Vagina (tissue), 2 donors: ENCODE results near the gene NTM. TPM values are rescaled to one million over a fixed set of nuclear protein-coding genes. Genes with fewer than 3 reads are reported as not detected.

Source experiments
- DNase-seq, 2 donors: peaks; one replicate each; pipeline ENCODE4 v3.0.0-alpha.2; 2017; ENCODE audit errors: extremely low spot score in 2 of 2
- H3K27ac ChIP-seq: fragments of 200-600 bp; sonication (generic); one replicate; pipeline ENCODE4 v1.5.1; 2019
- H3K27me3 ChIP-seq: fragments of 200-600 bp; sonication (generic); one replicate; pipeline ENCODE4 v1.5.1; 2019
- H3K36me3 ChIP-seq, 2 donors: fragments of 200-600 bp; sonication (generic); one replicate each; pipeline ENCODE4 v1.5.1; 2017 to 2019
- H3K4me1 ChIP-seq: fragments of 200-600 bp; sonication (generic); one replicate; pipeline ENCODE4 v1.5.1; 2019
- H3K4me3 ChIP-seq, 2 donors: fragments of 200-600 bp; sonication (generic); 1 replicate in 1 of 2; 2 replicates in 1 of 2; pipeline ENCODE4 v1.5.1; 2016 to 2019
- H3K9me3 ChIP-seq: fragments of 200-600 bp; sonication (generic); one replicate; pipeline ENCODE4 v1.5.1; 2019
- CTCF ChIP-seq, 3 experiments: fragments of 450-650 bp in 2 of 3; fragments of 200-600 bp in 1 of 3; sonication (generic) in 1 of 3; IDR thresholded peaks; one replicate each; pipeline ENCODE4 v1.5.1; 2017 to 2019; ENCODE audit warnings: antibody characterized with exemption in 3 of 3, mild to moderate bottlenecking in 2 of 3, moderate library complexity in 2 of 3
- POLR2A ChIP-seq, 2 donors: fragments of 450-650 bp; IDR thresholded peaks; one replicate each; pipeline ENCODE4 v1.6.1; 2017; ENCODE audit warnings: antibody characterized with exemption in 2 of 2, mild to moderate bottlenecking in 2 of 2, moderate library complexity in 2 of 2
- POLR2AphosphoS5 ChIP-seq, 2 donors: sonication (generic); formaldehyde crosslinking; IDR thresholded peaks; one replicate each; pipeline ENCODE4 v1.9.0; 2017; ENCODE audit warnings: antibody characterized with exemption in 2 of 2, mild to moderate bottlenecking in 2 of 2, low read depth in 1 of 2; ENCODE audit not compliant: insufficient read depth in 1 of 2
- intact Hi-C: fragments of 100-400 bp; cut with DNase I; formaldehyde crosslinking; loops from one replicate; pipeline ENCODE4 v1.15.1; 2023
- total RNA-seq: library from RNA; depleted of rRNA; stranded (reverse); fragments of >200 nt; gene quantifications from one replicate; pipeline ENCODE4 v1.2.3, GENCODE V29; 2016

The NTM gene
- total RNA-seq, 1 donor from 2014 or later: 4.2 TPM

GRCh38 chr11:131744847-131745246 is 374.4 kb downstream of the NTM start:
- Histone ChIP-seq H3K27ac (no peak overlapping the region), H3K9me3 (no peaks in the 10 kb centered on the region), H3K36me3 (no peaks in the 10 kb centered on the region), H3K27me3 (no peaks in the 10 kb centered on the region), H3K4me1 (no peaks in the 10 kb centered on the region), H3K4me3 (no peak overlapping the region)
- intact Hi-C loops: no loop called here
- TF ChIP-seq CTCF (IDR thresholded peaks at IDR 0.05): no peak
- TF ChIP-seq POLR2AphosphoS5 (IDR thresholded peaks at IDR 0.05; ENCODE audit: insufficient read depth in 1 of 2, low read depth in 1 of 2): no peak
- TF ChIP-seq POLR2A (IDR thresholded peaks at IDR 0.05): no peak
- peak in 1 of 2 donors; percentile 47 for DNase-seq

- intact Hi-C loops: no loop called here
- Histone ChIP-seq H3K27me3 (no peaks in the 10 kb centered on the region), H3K27ac (no peak overlapping the region), H3K9me3 (no peaks in the 10 kb centered on the region), H3K4me3 (no peak overlapping the region), H3K4me1 (no peaks in the 10 kb centered on the region), H3K36me3 (no peaks in the 10 kb centered on the region)
- TF ChIP-seq CTCF (IDR thresholded peaks at IDR 0.05): no peak
- TF ChIP-seq POLR2AphosphoS5 (IDR thresholded peaks at IDR 0.05; ENCODE audit: insufficient read depth in 1 of 2, low read depth in 1 of 2): no peak
- TF ChIP-seq POLR2A (IDR thresholded peaks at IDR 0.05): no peak
- DNase-seq: no peak
Observed at GRCh38 chr11:131745405-131745804, 375.0 kb downstream of the NTM start.

GRCh38 chr11:131746201-131746600 is 375.8 kb downstream of the NTM start:
- intact Hi-C loops: no loop called here
- TF ChIP-seq POLR2A (IDR thresholded peaks at IDR 0.05): no peak
- TF ChIP-seq POLR2AphosphoS5 (IDR thresholded peaks at IDR 0.05; ENCODE audit: insufficient read depth in 1 of 2, low read depth in 1 of 2): no peak
- TF ChIP-seq CTCF (IDR thresholded peaks at IDR 0.05): no peak

GRCh38 chr11:131748151-131749050 is 378.0 kb downstream of the NTM start:
- no peak overlapping the region for H3K4me3 ChIP-seq
- intact Hi-C loops: no loop called here
- H3K27me3 ChIP-seq: no peaks in the 10 kb centered on the region
- H3K9me3 ChIP-seq: no peaks in the 10 kb centered on the region
- no peak overlapping the region for H3K27ac ChIP-seq
- peak in 1 of 2 donors; percentile 65 for DNase-seq
- H3K36me3 ChIP-seq: no peaks in the 10 kb centered on the region
- no peaks in the 10 kb centered on the region for H3K4me1 ChIP-seq
- TF ChIP-seq CTCF (IDR thresholded peaks at IDR 0.05) (peak; percentile 34 to 53 (median 49)), POLR2A (IDR thresholded peaks at IDR 0.05) (no peak)

More at GRCh38 chr11:131746201-131746600, 375.8 kb downstream of the NTM start:
- Histone ChIP-seq H3K9me3 (no peaks in the 10 kb centered on the region), H3K27me3 (no peaks in the 10 kb centered on the region), H3K4me1 (no peaks in the 10 kb centered on the region), H3K27ac (no peak overlapping the region), H3K4me3 (no peak overlapping the region), H3K36me3 (no peaks in the 10 kb centered on the region)
- no peak for DNase-seq

- Histone ChIP-seq H3K9me3 (no peaks in the 10 kb centered on the region), H3K27me3 (no peaks in the 10 kb centered on the region), H3K4me3 (no peak overlapping the region), H3K27ac (no peak overlapping the region), H3K36me3 (no peaks in the 10 kb centered on the region), H3K4me1 (no peaks in the 10 kb centered on the region)
- no peak for TF ChIP-seq CTCF (IDR thresholded peaks at IDR 0.05)
- no peak for TF ChIP-seq POLR2A (IDR thresholded peaks at IDR 0.05)
- TF ChIP-seq POLR2AphosphoS5 (IDR thresholded peaks at IDR 0.05; ENCODE audit: insufficient read depth in 1 of 2, low read depth in 1 of 2): no peak
- intact Hi-C loops: no loop called here
- no peak for DNase-seq
Observed at GRCh38 chr11:131749101-131749500, 378.7 kb downstream of the NTM start.
